K562 (cell line): ENCODE data around the gene GET3. TPM values are rescaled to one million over a fixed set of nuclear protein-coding genes. Genes with fewer than 3 reads are reported as not detected.

ENCODE experiments used
- HDAC2 ChIP-seq: fragments of 450-650 bp; IDR thresholded peaks from 2 replicates; pipeline ENCODE4 v1.6.1; 2016; ENCODE audit warnings: mild to moderate bottlenecking
- MAZ ChIP-seq, 2 experiments: fragments of 450-650 bp in 1 of 2; sonication (generic) in 1 of 2; formaldehyde crosslinking; IDR thresholded peaks in 1 of 2; conservative IDR thresholded peaks in 1 of 2; 2 replicates each; pipeline versions ENCODE4 v1.4.0 to v1.5.0; 2020; ENCODE audit warnings: mild to moderate bottlenecking in 1 of 2, missing genetic modification reagents in 1 of 2
- MEIS2 ChIP-seq: fragments of 450-650 bp; IDR thresholded peaks from 2 replicates; pipeline ENCODE4 v1.6.1; 2014; ENCODE audit warnings: mild to moderate bottlenecking; ENCODE audit not compliant: partially characterized antibody
- MLLT1 ChIP-seq, 2 experiments: fragments of 450-650 bp; IDR thresholded peaks; 2 replicates each; pipeline ENCODE4 v1.6.1; 2016
- MLX ChIP-seq, 2 experiments: fragments of 450-650 bp in 1 of 2; sonication (generic) in 1 of 2; formaldehyde crosslinking; conservative IDR thresholded peaks; 2 replicates each; pipeline versions ENCODE4 v1.4.0 to v1.8.1; 2020 to 2022; ENCODE audit warnings: mild to moderate bottlenecking in 1 of 2, missing genetic modification reagents in 1 of 2
- NEUROD1 ChIP-seq: fragments of 150-350 bp; IDR thresholded peaks from 2 replicates; pipeline ENCODE4 v1.6.1; 2014; ENCODE audit warnings: borderline replicate concordance, low read length, low read depth; ENCODE audit not compliant: partially characterized antibody
- PKNOX1 ChIP-seq: fragments of 450-650 bp; IDR thresholded peaks from 2 replicates; pipeline ENCODE4 v1.6.1; 2016
- RNF2 ChIP-seq: sonication (generic); IDR thresholded peaks from 2 replicates; pipeline ENCODE4 v1.6.1; 2016
- TAF9B ChIP-seq: fragments of 450-650 bp; IDR thresholded peaks from 2 replicates; pipeline ENCODE4 v1.6.1; 2018; ENCODE audit warnings: mild to moderate bottlenecking; ENCODE audit not compliant: partially characterized antibody
- TFAP4 ChIP-seq: sonication (generic); formaldehyde crosslinking; IDR thresholded peaks from 2 replicates; pipeline ENCODE4 v1.8.0; 2022; ENCODE audit warnings: missing genetic modification reagents, mild to moderate bottlenecking, moderate library complexity, borderline replicate concordance
- XRCC5 ChIP-seq: fragments of 200-400 bp; formaldehyde crosslinking; IDR thresholded peaks from 2 replicates; pipeline ENCODE4 v1.6.1; 2017; ENCODE audit warnings: low read depth, mild to moderate bottlenecking, low read length
- YY1 ChIP-seq, 3 experiments: IDR thresholded peaks; 2 replicates each; pipeline ENCODE4 v1.6.1; 2011; ENCODE audit warnings: low read length in 2 of 3, mild to moderate bottlenecking in 2 of 3, moderate library complexity in 2 of 3, borderline replicate concordance in 1 of 3, control low read depth in 1 of 3, low read depth in 1 of 3; ENCODE audit not compliant: insufficient read depth in 3 of 3, insufficient replicate concordance in 2 of 3, control insufficient read depth in 1 of 3, insufficient read length in 1 of 3; ENCODE audit errors: extremely low read depth in 1 of 3
- ZNF609 ChIP-seq: sonication (generic); formaldehyde crosslinking; IDR thresholded peaks from 2 replicates; pipeline ENCODE4 v1.8.1; 2023; ENCODE audit warnings: missing genetic modification reagents, mild to moderate bottlenecking, borderline replicate concordance
- polyA plus RNA-seq, 8 experiments: library from polyadenylated mRNA; depleted of rRNA in 4 of 8; stranded (reverse) in 5 of 8; unstranded in 3 of 8; fragments of >200 nt; fragmentation: Nextera tagmentation in 2 of 8; fragmentation: Illumina TruSeq in 1 of 8; extraction: Ambion mirVana in 2 of 8; extraction: Trizol in 1 of 8; gene quantifications; 2 replicates each; pipeline versions ENCODE4 v1.2.1 to v1.2.3, GENCODE V29; 2011 to 2014; ENCODE audit warnings: inconsistent platforms in 1 of 8, missing spikeins in 1 of 8
- total RNA-seq, 7 experiments: library from RNA; depleted of rRNA in 6 of 7; stranded (reverse); fragments of >200 nt in 6 of 7; fragmentation: Illumina TruSeq in 2 of 7; extraction: Trizol in 2 of 7; gene quantifications; 2 replicates each; pipeline versions ENCODE4 v1.2.1 to v1.2.3, GENCODE V29; 2011 to 2021; ENCODE audit warnings: low replicate concordance in 1 of 7

Gene GET3
- total and polyA plus RNA-seq, 9 of the 15 experiments (the other 6 are each of a cell fraction or from before 2014, with no cell fraction given): 8.3 to 83.5 (median 51.8) TPM

GRCh38 chr19:12791345-12792050 lies 54.2 kb downstream of the GET3 start, which contains the start of gene JUNB (continued):
- TF ChIP-seq TFAP4 (CRISPR knock-in tag) (peak; percentile 95), HDAC2 (no peak), MLLT1 (IDR thresholded peaks at IDR 0.05) (peak; percentile 81 to 84; a peak in 3 of 4 replicates), PKNOX1 (peak; percentile 89), TAF9B (peak; percentile 92), MAZ (CRISPR knock-in tag; conservative IDR thresholded peaks at IDR 0.05 in 1 of 2, IDR thresholded peaks at IDR 0.05 in 1 of 2) (peak; percentile 95 to 99), MLX (CRISPR knock-in tag; conservative IDR thresholded peaks at IDR 0.05) (0 out of 4 replicates have a peak, but pooled peaks of 1 of the 2 experiments have one; percentile 88), ZNF609 (CRISPR knock-in tag) (peak; percentile 91; the same call in 1 of the 2 replicates), MEIS2 (peak; percentile 84), XRCC5 (peak; percentile 60), NEUROD1 (peak; percentile 78), YY1 (IDR thresholded peaks at IDR 0.05; ENCODE audit: borderline replicate concordance in 1 of 3, control insufficient read depth in 1 of 3, extremely low read depth in 1 of 3, insufficient read depth in 3 of 3, insufficient read length in 1 of 3, insufficient replicate concordance in 2 of 3, low read depth in 1 of 3, low read length in 2 of 3) (peak in 2 of 3 experiments; percentile 68 to 78), RNF2 (peak; percentile 88)
